Measurements from ENCODE around the gene ANKRD31.

DNA sequence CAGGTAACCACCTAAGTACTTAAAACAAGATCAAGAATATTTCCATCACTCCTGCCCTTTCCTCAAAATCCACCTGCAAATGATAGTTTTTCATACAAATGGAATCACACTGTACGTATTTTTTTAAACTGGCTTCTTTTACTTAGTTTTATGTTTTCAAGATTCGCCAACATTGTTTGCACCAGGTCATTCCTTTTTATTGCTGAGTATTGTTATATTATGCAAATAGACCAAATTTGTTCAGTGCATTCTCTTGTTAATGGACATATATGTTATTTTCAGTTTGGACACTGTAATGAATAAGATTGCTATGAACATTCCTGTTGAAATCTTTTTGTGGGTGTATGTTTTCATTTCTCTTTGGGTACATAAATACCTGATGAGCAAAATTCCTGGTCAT, 8.3 kb upstream of the ANKRD31 start:
- no peak for TF ChIP-seq EZH2 (IDR thresholded peaks at IDR 0.05; ENCODE audit: insufficient read depth, low read length)
- TF ChIP-seq, protein P1, sequence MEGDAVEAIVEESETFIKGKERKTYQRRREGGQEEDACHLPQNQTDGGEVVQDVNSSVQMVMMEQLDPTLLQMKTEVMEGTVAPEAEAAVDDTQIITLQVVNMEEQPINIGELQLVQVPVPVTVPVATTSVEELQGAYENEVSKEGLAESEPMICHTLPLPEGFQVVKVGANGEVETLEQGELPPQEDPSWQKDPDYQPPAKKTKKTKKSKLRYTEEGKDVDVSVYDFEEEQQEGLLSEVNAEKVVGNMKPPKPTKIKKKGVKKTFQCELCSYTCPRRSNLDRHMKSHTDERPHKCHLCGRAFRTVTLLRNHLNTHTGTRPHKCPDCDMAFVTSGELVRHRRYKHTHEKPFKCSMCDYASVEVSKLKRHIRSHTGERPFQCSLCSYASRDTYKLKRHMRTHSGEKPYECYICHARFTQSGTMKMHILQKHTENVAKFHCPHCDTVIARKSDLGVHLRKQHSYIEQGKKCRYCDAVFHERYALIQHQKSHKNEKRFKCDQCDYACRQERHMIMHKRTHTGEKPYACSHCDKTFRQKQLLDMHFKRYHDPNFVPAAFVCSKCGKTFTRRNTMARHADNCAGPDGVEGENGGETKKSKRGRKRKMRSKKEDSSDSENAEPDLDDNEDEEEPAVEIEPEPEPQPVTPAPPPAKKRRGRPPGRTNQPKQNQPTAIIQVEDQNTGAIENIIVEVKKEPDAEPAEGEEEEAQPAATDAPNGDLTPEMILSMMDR (IDR thresholded peaks at IDR 0.05; ENCODE audit: insufficient read depth, low read depth, low read length) = no peak

Data from astrocyte (in vitro differentiated cells and primary cell).